Muscle of back (tissue), 13 donors: ENCODE results near the gene MAGEA1. TPM values are rescaled to one million over a fixed set of nuclear protein-coding genes. Genes with fewer than 3 reads are reported as not detected.
A peak's percentile ranks its signal among the peaks of the same experiment; 100 is the strongest.
"Not testable (repeated sequence)": the region's sequence is repeated elsewhere in the genome, so short reads cannot be mapped to it uniquely, and the experiment has no call there.

ENCODE experiments used
- DNase-seq, 3 donors: peaks; one replicate each; pipeline versions ENCODE4 v3.0.0 to v3.0.0-alpha.2; 2013
- long read RNA-seq, 9 donors: transcript quantifications; one replicate each; lab custom pipeline, GENCODE V29; 2026
- polyA plus RNA-seq, 10 donors: library from polyadenylated mRNA; unstranded; fragments of 120-200 nt; gene quantifications; one replicate each; pipeline ENCODE4 v1.2.1, GENCODE V29; 2013; ENCODE audit not compliant: insufficient read length in 10 of 10

Gene MAGEA1, protein sequence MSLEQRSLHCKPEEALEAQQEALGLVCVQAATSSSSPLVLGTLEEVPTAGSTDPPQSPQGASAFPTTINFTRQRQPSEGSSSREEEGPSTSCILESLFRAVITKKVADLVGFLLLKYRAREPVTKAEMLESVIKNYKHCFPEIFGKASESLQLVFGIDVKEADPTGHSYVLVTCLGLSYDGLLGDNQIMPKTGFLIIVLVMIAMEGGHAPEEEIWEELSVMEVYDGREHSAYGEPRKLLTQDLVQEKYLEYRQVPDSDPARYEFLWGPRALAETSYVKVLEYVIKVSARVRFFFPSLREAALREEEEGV
- not detected for polyA plus RNA-seq
- long read RNA-seq, donor 1 = 0 reads
- long read RNA-seq, donor 2 = 0 reads
- long read RNA-seq, donor 3 = 0 reads
- long read RNA-seq, donor 4 = 0 reads
- long read RNA-seq, donor 5 = 0 reads
- long read RNA-seq, donor 6 = 0 reads
- long read RNA-seq, donor 7 = 0 reads
- long read RNA-seq, donor 8 = 0 reads
- long read RNA-seq, donor 9 = 0 reads

DNA sequence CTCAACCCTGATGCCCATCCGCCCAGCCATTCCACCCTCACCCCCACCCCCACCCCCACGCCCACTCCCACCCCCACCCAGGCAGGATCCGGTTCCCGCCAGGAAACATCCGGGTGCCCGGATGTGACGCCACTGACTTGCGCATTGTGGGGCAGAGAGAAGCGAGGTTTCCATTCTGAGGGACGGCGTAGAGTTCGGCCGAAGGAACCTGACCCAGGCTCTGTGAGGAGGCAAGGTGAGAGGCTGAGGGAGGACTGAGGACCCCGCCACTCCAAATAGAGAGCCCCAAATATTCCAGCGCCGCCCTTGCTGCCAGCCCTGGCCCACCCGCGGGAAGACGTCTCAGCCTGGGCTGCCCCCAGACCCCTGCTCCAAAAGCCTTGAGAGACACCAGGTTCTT, at the start of gene MAGEA1:
Gene MAGEA1 (plus strand): TSS at position 154 of the 400 bp plus-strand sequence. CDS start 3,106 bp downstream, outside the sequence.
- DNase-seq = no peak

DNA sequence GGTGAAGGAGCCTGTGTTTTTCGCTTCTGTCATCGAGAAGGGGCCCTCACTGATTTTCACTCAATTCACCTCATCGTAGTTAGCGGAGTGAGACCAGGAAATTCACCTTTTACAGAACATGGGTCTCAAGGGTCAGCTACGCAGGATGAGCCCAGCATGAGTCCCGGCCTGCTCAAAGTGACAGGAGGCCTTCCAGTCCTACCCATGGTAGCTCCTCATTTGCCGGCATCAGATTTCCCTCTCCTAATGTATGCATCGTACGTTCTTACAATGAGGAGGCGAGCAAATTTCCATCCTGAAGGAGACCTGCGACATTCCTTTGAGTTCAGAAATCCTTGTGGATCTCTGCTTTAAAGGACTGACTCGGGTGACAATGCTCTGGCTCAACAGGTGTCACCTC, 46.2 kb upstream of the MAGEA1 start:
- DNase-seq = not testable (repeated sequence)

DNA sequence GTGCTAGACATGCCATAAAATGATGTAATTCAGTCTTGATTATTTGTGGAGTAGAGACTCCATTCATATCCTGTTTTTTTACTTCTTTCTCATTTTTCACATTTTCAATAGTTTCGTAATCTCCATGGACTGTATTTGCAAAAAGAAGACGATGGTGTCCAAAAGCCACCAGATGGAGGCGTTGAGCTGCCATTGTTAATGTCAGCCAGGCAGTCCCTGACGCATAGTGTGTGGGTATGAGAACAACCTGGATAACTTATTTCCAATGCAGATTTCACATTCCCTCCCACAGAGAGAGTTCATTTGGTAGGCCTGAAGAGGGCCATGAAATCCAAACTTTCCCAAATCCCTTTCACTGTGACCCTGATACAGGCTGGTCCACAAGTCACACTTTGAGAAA, 40.0 kb upstream of the MAGEA1 start:
- DNase-seq = not testable (repeated sequence)

DNA sequence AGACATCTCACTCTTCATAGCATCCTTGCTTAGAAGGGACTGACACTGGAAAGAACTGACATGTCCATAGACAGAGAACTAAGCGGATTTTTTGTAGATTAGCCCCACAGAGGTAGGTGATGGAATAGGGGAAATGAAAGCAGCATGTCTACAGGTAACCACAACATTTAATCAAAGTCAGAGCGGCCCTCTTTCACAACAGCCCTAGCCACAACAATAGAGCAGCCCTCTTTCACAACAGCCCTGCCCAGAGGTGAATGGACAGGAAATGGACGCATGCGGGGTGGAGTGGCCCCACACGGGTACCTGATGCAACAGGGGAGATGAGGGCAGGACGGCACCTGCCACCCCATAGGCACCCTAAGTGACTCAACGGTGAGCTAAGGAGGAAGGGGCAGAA, 32.8 kb upstream of the MAGEA1 start:
- not testable (repeated sequence) for DNase-seq

DNA sequence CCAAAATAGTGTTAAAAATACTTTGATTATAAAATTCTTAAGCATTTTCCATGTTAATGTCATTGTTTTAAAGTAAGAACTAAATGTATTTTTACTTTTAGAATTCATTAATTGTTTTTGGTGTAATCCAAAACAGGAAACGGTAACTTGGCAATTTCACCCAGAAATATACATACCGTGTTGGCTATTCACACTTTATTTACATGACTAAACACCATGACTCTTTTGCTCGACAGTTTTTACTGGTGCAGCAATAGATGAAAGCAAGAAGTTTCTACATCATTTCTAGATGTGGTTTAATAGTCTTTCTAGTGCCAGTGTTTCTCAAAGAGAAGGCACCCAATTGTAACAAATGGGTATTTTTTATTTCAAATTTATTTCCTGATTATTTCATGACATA, 25.6 kb upstream of the MAGEA1 start:
- no peak for DNase-seq

DNA sequence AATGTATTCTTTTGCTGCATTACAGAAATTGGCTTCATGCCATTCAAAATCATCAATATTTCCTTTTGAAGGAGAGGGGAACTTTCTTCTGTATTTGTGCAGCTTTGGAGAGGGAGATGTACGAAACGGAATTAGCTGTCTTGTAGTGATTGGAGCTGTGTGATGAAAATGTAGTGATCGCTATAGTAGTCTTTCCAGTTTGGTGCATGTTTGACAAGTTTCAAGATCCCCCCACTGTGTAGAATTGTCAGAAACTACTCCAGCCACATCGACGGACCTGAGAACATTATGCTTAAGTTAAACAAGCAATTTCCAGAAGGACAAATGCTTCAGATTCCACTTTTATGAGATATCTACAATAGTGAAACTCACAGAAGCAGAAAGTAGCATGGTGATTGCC, 21.6 kb upstream of the MAGEA1 start:
- DNase-seq = peak in 1 of 3 donors; percentile 2

DNA sequence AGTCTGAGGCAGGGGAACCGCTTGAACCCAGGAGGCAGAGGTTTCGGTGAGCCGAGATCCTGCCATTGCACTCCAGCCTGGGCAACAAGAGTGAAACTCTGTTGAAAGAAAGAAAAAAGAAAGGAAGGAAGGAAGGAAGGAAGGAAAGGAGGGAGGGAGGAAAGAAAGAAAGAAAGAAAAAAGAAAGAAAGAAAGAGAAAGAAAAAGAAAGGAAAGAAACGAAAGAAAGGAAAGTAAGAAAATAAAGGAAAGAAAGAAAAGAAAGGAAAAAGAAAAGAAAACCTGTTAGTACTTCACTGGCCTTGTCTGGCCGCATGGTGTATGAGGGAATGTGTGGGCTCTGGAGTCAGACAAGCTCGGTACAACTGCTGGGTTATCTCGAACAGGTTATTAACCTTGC, 20.8 kb upstream of the MAGEA1 start:
- DNase-seq = no peak

DNA sequence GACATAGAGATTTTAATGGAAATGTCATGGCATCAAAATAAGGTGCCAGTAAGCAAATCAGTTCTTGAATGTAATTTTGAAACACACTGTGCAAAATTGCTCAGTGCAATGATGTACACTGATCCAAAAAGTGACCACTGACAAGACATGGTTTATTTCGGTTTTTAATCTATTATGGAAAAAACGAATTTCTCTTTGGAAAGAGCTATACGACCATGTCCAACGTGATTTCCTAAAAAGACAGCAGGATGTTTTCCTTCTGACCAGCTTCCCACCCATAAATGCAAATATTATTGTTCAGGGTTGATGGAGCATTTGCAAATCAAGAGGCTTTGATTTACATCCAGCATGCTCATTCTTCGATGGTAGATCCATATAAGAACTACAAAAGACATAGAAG, 17.1 kb upstream of the MAGEA1 start:
- DNase-seq = no peak

DNA sequence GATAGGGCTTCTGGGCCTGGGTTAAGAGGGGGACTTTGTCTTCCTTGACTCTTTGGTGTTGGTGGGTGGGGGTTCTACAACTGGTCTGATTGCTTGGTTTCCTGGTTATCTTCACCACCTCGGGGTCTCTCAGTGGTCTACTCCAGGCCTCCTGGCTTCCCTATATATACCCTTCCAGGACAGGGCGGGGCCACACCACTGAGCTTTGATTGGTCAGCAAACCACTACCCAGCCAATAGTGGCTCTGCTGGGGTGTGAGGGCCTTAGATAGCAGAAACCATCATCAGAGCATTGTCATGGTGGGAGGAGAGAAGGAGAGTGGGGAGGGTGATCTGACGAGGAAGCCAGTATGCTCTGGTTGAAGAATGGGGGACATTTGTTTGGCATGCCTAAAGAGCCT, 14.4 kb upstream of the MAGEA1 start:
- no peak for DNase-seq

DNA sequence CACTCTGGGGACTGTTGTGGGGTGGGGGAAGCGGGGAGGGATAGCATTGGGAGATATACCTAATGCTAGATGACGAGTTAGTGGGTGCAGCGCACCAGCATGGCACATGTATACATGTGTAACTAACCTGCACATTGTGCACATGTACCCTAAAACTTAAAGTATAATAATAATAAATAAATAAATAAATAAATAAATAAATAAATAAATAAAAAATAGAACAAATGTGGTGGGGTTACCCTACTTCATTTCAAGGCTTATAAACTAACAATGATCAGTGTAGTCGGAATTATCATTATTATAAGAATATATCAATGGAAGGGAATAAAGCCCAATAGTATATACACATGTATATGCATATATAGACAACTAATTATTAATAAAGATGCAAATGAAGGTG, 10.7 kb upstream of the MAGEA1 start:
- not testable (repeated sequence) for DNase-seq

DNA sequence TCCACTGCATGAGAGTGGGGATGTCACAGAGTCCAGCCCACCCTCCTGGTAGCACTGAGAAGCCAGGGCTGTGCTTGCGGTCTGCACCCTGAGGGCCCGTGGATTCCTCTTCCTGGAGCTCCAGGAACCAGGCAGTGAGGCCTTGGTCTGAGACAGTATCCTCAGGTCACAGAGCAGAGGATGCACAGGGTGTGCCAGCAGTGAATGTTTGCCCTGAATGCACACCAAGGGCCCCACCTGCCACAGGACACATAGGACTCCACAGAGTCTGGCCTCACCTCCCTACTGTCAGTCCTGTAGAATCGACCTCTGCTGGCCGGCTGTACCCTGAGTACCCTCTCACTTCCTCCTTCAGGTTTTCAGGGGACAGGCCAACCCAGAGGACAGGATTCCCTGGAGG, 2.7 kb downstream of the MAGEA1 start:
- DNase-seq = no peak

DNA sequence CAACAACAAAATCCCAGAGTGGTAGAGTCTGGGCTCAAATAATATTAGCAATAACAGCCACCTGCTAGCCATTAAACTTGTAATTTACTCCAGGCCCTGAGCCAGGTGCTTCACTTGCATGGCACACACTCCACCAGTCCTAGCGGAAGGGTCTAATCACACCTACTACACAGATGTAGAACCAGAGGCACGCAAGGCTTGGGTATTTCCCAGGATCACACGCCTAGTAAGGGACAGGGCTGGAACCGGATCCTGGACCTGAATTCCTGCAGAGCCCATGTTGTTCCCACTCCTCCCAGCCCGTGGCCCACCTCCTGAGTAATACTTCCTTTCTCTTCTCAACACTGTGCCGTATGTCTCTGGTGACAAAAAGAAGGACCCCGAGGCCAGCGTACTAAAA, 5.7 kb downstream of the MAGEA1 start:
- DNase-seq = no peak

DNA sequence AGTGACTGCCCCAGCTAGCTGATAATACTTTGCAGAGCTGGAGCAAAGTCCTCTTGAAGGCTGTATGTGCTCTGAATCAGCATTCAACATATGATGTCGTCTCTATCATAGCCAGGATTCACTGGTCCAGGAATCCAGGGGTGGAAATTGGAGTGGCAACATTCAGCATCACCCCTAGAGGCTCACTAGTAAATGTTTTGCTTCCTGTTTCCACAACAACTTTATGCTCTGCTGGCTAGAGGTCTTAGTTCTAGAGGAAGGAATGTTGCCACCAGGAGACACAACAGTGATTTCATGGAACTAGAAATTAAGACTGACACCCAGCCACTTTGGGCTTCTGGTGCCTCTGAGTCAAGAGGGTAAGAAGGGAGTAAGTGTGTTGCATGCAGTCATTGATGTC, 11.3 kb downstream of the MAGEA1 start:
- DNase-seq = peak in 2 of 3 donors; percentile 17 to 30

DNA sequence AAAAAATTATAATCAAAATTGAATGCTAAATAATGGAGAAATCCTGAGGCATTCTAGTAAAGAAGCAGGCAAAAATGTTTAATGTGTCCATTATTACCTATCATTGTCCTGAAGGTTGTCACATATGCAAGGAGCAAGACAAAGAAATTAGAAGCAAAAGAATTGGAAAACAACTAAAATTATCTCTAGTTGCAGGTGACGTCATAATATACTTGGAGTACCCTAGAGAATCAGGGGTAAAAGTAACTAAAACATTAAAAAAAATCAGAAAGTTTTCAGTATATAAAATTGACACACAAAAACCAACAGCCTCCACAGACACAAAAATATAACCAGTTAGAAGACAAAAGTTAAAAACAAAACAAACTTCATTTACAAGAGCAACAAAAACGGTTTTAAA, 21.4 kb downstream of the MAGEA1 start:
- no peak for DNase-seq

DNA sequence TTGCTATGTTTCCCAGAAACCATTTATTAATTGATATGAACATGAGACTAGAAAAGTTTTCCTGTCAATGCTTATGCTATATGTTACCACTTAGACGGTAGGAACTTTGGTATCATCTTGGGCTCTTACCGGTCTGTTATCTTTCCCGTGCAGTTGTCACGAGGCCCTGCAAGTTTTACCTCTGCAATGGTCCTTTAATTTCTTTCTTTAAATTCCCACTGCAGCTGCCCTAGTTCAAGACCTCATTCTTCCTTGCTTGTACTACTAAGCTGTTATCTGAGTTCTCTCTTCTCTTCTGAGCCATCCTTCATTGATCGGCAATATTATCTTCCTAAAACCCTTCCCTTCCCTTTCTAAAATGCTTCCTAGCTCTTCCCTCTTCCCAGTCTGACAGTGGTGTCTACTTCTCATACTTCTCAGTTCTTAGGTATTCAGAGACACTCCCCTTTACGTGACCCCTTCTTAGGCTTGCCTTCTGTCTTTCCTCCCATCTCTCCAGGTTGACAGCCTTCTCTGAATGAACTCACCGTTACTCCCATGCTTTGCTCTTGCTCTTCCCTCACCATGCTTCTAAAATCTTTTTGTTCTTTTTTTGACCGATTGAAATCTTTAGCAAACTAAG, 27.5 kb downstream of the MAGEA1 start:
- DNase-seq = no peak

DNA sequence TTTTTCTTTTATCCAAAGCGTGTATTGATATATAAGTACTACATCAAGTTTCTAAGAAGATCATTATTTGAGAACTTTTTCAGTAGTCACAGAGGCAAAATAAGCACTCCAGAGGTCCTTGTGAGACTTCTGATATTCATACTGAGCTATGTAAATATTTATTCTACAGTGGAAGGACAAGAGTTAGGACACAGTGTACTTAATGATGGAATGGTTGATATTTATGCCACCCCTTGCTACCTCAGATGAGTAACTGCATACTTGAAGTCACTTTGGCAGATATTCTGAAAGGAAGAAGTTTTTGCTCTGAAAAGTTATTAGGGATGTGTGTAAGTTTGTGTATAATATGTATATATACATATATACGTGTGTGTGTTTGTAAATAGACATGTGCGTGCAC, 30.3 kb downstream of the MAGEA1 start:
- DNase-seq = no peak

DNA sequence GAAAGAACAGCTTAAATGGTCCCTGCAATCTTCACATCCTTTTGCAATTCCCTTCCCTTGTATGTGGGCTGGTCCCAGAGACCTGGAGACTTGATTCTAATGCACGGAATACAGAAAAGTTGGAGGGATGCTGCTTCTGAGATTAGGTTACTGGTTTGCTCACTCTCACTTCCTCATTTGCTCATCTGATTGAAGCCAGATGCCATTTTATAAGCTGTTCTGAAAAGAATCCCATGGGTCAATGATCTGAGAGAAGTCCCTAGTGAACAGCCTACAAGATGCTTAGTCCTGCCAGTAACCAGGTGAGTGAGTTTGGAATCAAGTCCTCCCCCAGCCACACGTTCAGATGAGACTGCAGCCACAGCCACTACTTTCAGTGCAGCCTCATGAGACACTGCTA, 35.9 kb downstream of the MAGEA1 start:
- no peak for DNase-seq

DNA sequence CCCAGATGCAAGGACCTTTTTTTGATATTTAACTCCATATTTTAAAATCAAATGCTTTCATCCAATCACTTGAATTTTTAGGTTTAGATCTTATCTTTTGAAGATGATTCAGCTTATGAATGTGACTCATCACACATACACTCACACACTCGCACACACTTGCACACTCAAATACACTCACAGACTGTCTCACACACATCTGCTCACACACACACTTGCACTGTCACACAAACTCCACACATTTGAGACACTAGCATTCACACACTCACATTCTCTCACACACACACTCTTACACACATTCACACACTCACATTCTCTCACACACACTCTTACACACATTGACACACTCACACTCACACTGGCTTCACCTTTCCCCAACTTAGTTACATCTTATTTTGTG, 37.8 kb downstream of the MAGEA1 start:
- no peak for DNase-seq

DNA sequence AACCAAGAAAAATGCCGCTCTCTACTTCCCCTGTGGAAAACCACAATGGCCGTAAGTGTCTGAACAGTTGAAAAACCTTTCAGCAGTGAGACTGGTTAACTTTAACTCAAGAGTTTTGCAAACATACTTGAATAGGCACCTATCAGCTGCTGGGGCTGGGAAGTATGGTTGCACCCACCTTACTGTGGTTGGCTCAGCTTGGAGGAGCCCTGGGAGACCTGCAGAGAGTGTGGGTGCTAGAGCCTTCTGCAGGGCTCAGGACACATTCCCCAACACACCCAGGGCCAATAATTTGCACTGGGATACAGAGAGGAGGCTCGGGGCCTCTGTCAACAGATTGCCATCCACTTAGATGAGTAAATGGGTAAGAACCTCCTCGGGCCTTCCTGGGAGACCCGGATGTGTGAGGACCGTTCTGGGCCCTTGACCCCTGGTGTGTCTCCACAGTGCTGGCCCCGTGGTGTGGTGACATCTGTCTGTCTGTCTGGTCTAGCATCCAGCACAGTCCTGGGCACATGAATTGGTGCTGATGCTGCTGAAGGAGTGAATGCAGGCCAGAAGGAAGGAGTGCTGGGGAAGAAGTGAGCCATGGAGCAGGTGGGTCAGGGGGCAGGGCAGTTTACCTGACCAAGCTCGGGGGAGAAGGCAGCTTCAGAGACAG, 46.5 kb downstream of the MAGEA1 start:
- no peak for DNase-seq

DNA sequence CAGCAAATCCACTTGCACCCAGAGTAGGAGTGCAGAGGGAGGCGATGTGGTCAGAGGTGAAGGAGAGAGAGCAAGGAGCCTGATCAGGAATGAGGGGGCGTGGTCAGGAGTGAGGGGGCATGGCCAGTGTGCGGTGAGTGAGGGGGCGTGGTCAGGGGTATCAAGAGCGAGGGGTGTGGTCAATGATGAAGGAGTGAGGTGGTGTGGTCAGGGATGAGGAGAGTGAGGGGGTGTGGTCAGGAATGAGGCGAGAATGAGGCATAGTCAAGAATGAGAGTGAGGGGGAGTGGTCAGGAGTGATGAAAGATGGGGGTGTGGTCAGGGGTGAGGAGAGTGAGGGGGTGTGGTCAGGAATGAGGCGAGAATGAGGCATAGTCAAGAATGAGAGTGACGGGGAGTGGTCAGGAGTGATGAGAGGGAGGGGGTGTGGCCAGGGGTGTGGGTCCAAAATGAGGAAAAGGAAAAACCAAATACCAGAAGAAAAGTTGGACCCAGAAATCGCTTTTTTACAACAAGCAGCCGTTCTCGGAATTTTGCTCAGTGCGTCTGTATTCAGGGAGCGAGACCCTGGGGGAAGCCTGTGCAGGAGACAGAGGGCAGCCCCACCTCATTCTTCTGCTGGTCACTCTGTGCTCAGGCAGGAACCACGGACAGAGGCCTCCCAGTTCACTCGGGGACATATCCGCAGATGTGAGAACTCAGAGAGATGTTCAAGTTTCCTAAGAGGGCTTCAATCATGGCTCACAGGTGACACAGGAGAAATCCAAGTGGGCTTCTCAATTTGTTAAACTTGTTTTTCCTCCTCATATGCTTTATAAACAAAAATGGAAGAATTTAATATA, 47.5 kb downstream of the MAGEA1 start:
- DNase-seq = peak in 1 of 3 donors; percentile 14
